Endothelial cell of umbilical vein (primary cell): ENCODE results near the gene CCL13. TPM values are rescaled to one million over a fixed set of nuclear protein-coding genes. Genes with fewer than 3 reads are reported as not detected.

Experiments
- BruUV-seq: library from RNA; stranded (reverse); fragments of 400-500 nt; replicated peaks from 2 replicates; lab custom pipeline; 2021; lab: Mats Ljungman, UMichigan
- CTCF ChIA-PET: fragments of 300-600, 350-600 bp; sonication (Branson Sonifier 250); formaldehyde crosslinking; loops from one replicate; lab custom pipeline; 2021; ENCODE audit warnings: antibody characterized with exemption, inconsistent platforms; lab: Charles Lee
- POLR2A ChIA-PET: fragments of 300-600, 350-600 bp; sonication (Branson Sonifier 250); formaldehyde crosslinking; loops from one replicate; lab custom pipeline; 2021; ENCODE audit warnings: antibody characterized with exemption, inconsistent platforms; lab: Charles Lee
- DNase-seq: peaks from one replicate; pipeline ENCODE4 v3.0.0-alpha.2; 2011; ENCODE audit warnings: low read depth, low spot score
- FAIRE-seq: peaks from 2 replicates; lab custom pipeline; 2011; peaks lifted over from hg19 to GRCh38; lab: Jason Lieb, UNC
- H2AFZ ChIP-seq: 2 replicates; pipeline ENCODE4 v1.6.0; 2012; ENCODE audit warnings: low read depth, low read length, control low read depth, inconsistent platforms
- H3K27ac ChIP-seq: 2 replicates; pipeline ENCODE4 v1.5.1; 2011; ENCODE audit warnings: low read depth, mild to moderate bottlenecking, control low read depth, low read length, moderate library complexity; ENCODE audit not compliant: insufficient read depth
- H3K27me3 ChIP-seq, 2 experiments: 2 replicates each; pipeline versions ENCODE4 v1.6.0 to v1.6.1; 2011; ENCODE audit warnings: low read length in 2 of 2, mixed read lengths in 1 of 2; ENCODE audit not compliant: control insufficient read depth in 2 of 2, insufficient read depth in 2 of 2
- H3K36me3 ChIP-seq, 2 experiments: 2 replicates in 1 of 2; 3 replicates in 1 of 2; pipeline ENCODE4 v1.5.1; 2011; ENCODE audit warnings: low read length in 2 of 2, mild to moderate bottlenecking in 1 of 2, moderate library complexity in 1 of 2; ENCODE audit not compliant: control insufficient read depth in 2 of 2, insufficient read depth in 2 of 2; ENCODE audit errors: extremely low read depth in 1 of 2
- H3K4me1 ChIP-seq: 3 replicates; pipeline ENCODE4 v1.5.1; 2011; ENCODE audit warnings: mild to moderate bottlenecking, low read length; ENCODE audit not compliant: control insufficient read depth, insufficient read depth; ENCODE audit errors: extremely low read depth
- H3K4me2 ChIP-seq: 2 replicates; pipeline ENCODE4 v1.6.1; 2011; ENCODE audit warnings: low read length, control low read depth, mixed read lengths; ENCODE audit not compliant: insufficient read depth
- H3K4me3 ChIP-seq, 3 experiments: fragments of 200-600 bp in 1 of 3; sonication (generic), shearing (Covaris generic) in 1 of 3; replicated peaks in 1 of 3; 2 replicates each; pipeline ENCODE4 v1.5.1; 2011 to 2016; ENCODE audit warnings: control low read depth in 3 of 3, low read length in 3 of 3, mild to moderate bottlenecking in 2 of 3, inconsistent platforms in 1 of 3, low read depth in 1 of 3, moderate library complexity in 1 of 3; ENCODE audit not compliant: insufficient read depth in 1 of 3
- H3K79me2 ChIP-seq: 2 replicates; pipeline ENCODE4 v1.6.0; 2012; ENCODE audit warnings: low read length, inconsistent platforms; ENCODE audit not compliant: control insufficient read depth, insufficient read depth
- H3K9ac ChIP-seq: replicated peaks from 2 replicates; pipeline ENCODE3; 2011; ENCODE audit warnings: low read length, control low read depth; ENCODE audit not compliant: insufficient read depth; ENCODE audit errors: extremely low read depth
- H3K9me1 ChIP-seq: replicated peaks from 3 replicates; pipeline ENCODE4 v1.6.0; 2011; ENCODE audit warnings: mild to moderate bottlenecking, low read length; ENCODE audit not compliant: control insufficient read depth, insufficient read depth; ENCODE audit errors: extremely low read depth
- H3K9me3 ChIP-seq: replicated peaks from 2 replicates; pipeline ENCODE4 v1.5.1; 2012; ENCODE audit warnings: low read length, inconsistent platforms; ENCODE audit not compliant: control insufficient read depth, insufficient read depth
- H4K20me1 ChIP-seq: replicated peaks from 2 replicates; pipeline ENCODE3; 2011; ENCODE audit warnings: mild to moderate bottlenecking, low read length; ENCODE audit not compliant: control insufficient read depth, insufficient read depth; ENCODE audit errors: extremely low read depth
- CTCF ChIP-seq, 2 donors: IDR thresholded peaks; 1 replicate in 1 of 2; 2 replicates in 1 of 2; pipeline ENCODE4 v1.5.1; 2011; ENCODE audit warnings: low read length in 2 of 2, mild to moderate bottlenecking in 2 of 2, moderate library complexity in 2 of 2, control low read depth in 1 of 2, inconsistent platforms in 1 of 2, low read depth in 1 of 2; ENCODE audit not compliant: insufficient read depth in 1 of 2; ENCODE audit errors: extremely low read depth in 1 of 2
- EZH2 ChIP-seq: IDR thresholded peaks from 2 replicates; pipeline ENCODE4 v1.6.1; 2012; ENCODE audit warnings: borderline replicate concordance, low read depth, mild to moderate bottlenecking, moderate library complexity, low read length, inconsistent platforms; ENCODE audit not compliant: severe bottlenecking
- FOS ChIP-seq: IDR thresholded peaks from 2 replicates; pipeline ENCODE4 v1.6.1; 2011; ENCODE audit warnings: mild to moderate bottlenecking, low read length, moderate library complexity, borderline replicate concordance; ENCODE audit not compliant: insufficient read depth
- GATA2 ChIP-seq: IDR thresholded peaks from 2 replicates; pipeline ENCODE4 v1.7.0; 2011; ENCODE audit warnings: low read depth, mild to moderate bottlenecking, moderate library complexity, mixed read lengths, low read length; ENCODE audit not compliant: insufficient read length, insufficient read depth
- JUN ChIP-seq: IDR thresholded peaks from 2 replicates; pipeline ENCODE4 v1.6.1; 2011; ENCODE audit warnings: borderline replicate concordance, low read depth; ENCODE audit not compliant: insufficient read length, insufficient read depth
- MAX ChIP-seq: IDR thresholded peaks from 2 replicates; pipeline ENCODE4 v1.6.1; 2011; ENCODE audit not compliant: insufficient read depth, insufficient read length
- MYC ChIP-seq: IDR thresholded peaks from one replicate; pipeline ENCODE4 v1.6.1; 2011; ENCODE audit warnings: mild to moderate bottlenecking, low read depth, low read length
- POLR2A ChIP-seq: IDR thresholded peaks from 2 replicates; pipeline ENCODE4 v1.6.1; 2012; ENCODE audit warnings: low read depth, mild to moderate bottlenecking, control low read depth, low read length
- POLR2AphosphoS5 ChIP-seq: IDR thresholded peaks from 2 replicates; pipeline ENCODE4 v1.6.1; 2012; ENCODE audit warnings: low read depth, mild to moderate bottlenecking, control low read depth, low read length, moderate library complexity; ENCODE audit not compliant: insufficient read depth
- dilution Hi-C: fragments of 300-500 bp; cut with MboI; formaldehyde crosslinking; loops from one replicate; pipeline ENCODE4 v1.15.0; 2019; ENCODE audit warnings: low sequenced_read_pairs; ENCODE audit not compliant: extremely low pct_ligation_motif_present
- intact Hi-C: fragments of 100-400 bp; cut with micrococcal nuclease; formaldehyde crosslinking; loops from one replicate; pipeline ENCODE4 v1.10.0; 2022
- polyA plus RNA-seq, 4 experiments: library from polyadenylated mRNA; depleted of rRNA in 3 of 4; stranded (reverse) in 3 of 4; unstranded in 1 of 4; fragments of >200 nt; gene quantifications; 2 replicates each; pipeline versions ENCODE4 v1.2.1 to v1.2.3, GENCODE V29; 2011 to 2012; ENCODE audit warnings: missing spikeins in 1 of 4
- total RNA-seq: library from RNA; stranded (reverse); gene quantifications from 2 replicates; pipeline ENCODE4 v1.2.3, GENCODE V29; 2021

Gene CCL13
- total and polyA plus RNA-seq, 2 donors (not counting 3 experiments of a cell fraction or from before 2014, with no cell fraction given) = not detected

DNA sequence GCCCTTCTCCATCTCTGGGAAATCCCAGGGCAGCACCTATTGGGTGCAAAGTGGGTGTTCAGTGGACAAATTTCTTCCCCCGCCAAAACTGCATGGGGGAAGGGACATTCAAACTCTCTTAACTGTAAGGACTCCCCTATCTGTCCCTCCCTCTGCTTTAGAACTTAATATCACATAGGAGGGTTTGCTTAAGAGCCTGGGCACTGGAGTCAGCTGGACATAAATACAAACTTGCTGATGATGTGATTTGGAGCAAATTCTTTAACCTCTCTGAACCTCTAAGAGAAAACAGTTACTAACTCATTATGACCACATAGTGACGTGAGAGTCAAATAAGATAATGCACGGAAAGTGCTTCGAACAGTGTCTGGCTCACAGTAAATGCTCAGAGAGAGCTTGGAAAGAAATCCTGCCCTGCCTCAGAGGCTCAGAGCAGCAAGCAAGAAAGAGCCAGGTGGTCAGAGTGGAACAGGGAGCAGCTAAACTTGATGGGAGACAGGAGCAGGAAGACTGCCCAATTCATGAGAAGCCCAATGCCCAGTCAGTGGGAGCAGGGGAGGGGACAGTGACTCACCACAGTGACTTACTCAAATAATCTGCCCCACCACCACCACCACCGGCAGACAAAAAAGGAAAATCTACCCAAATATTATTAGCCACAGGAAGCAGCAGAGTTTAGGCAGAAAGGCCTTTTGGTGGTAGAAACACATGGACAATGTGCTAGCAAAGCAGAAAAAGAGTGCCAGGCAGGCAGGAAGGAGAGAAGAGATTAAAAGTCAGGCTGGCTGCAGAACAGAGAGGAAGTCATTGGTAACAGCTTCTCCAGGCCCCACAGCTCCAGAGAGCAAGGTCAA is 30.6 kb downstream of the CCL13 start:
- Histone ChIP-seq H2AFZ (peak overlapping the region; percentile 91), H3K9me3 (no peaks in the 10 kb centered on the region), H3K4me1 (peaks cover 46% of the 10 kb centered on the region), H3K9ac (peak overlapping the region; percentile 10), H4K20me1 (no peaks in the 10 kb centered on the region), H3K79me2 (no peaks in the 10 kb centered on the region), H3K36me3 (no peaks in the 10 kb centered on the region), H3K4me2 (peak overlapping the region; percentile 39), H3K27ac (peak overlapping the region; percentile 72), H3K9me1 (no peaks in the 10 kb centered on the region), H3K27me3 (peaks cover 0 to 4% of the 10 kb centered on the region in 2 experiments), H3K4me3 (no peak overlapping the region)
- DNase-seq (peak; percentile 53), FAIRE-seq (peak; percentile 64)
- no TSS peak for BruUV-seq
- POLR2A ChIA-PET = no interaction called here
- intact Hi-C loops = loop anchor here (2.0 to 5.0 kb wide), 2 partner anchors 26 to 1240 kb away; no protein-coding TSS in a partner anchor
- CTCF ChIA-PET = interaction anchor here (1.5 to 4.3 kb wide), 4 partner anchors 11 to 216 kb away, joined by 5 to 17 read pairs (median 14); no protein-coding TSS in a partner anchor
- dilution Hi-C loops = no loop called here
- TF ChIP-seq JUN (peak; percentile 25), FOS (peak; percentile 53), MYC (no peak), MAX (no peak)

GRCh38 chr17:34387566-34387965 is 31.3 kb downstream of the CCL13 start:
- TF ChIP-seq MYC (no peak), POLR2A (no peak), GATA2 (no peak), MAX (no peak), EZH2 (no peak), FOS (no peak), POLR2AphosphoS5 (no peak), CTCF (IDR thresholded peaks at IDR 0.05; ENCODE audit: extremely low read depth in 1 of 2, insufficient read depth in 1 of 2, low read depth in 1 of 2, low read length in 2 of 2) (no peak), JUN (no peak)
- peaks cover 41% of the 10 kb centered on the region for H3K4me1 ChIP-seq
- BruUV-seq = no TSS peak
- no peak for FAIRE-seq
- no peaks in the 10 kb centered on the region for H3K9me1 ChIP-seq
- H3K27ac ChIP-seq = peak overlapping the region; percentile 72
- POLR2A ChIA-PET = no interaction called here
- no peak for DNase-seq
- no peaks in the 10 kb centered on the region for H3K9me3 ChIP-seq
- CTCF ChIA-PET = interaction anchor here (1.5 to 4.3 kb wide), 4 partner anchors 11 to 216 kb away, joined by 5 to 17 read pairs (median 14); no protein-coding TSS in a partner anchor
- dilution Hi-C loops = no loop called here
- H3K79me2 ChIP-seq = no peaks in the 10 kb centered on the region
- intact Hi-C loops = loop anchor here (2.0 to 5.0 kb wide), 2 partner anchors 25 to 1240 kb away; no protein-coding TSS in a partner anchor
- peaks cover 0 to 4% of the 10 kb centered on the region in 2 experiments for H3K27me3 ChIP-seq
- peak overlapping the region; percentile 91 for H2AFZ ChIP-seq
- H4K20me1 ChIP-seq = no peaks in the 10 kb centered on the region
- H3K4me2 ChIP-seq = peak overlapping the region; percentile 8
- H3K9ac ChIP-seq = no peak overlapping the region
- H3K4me3 ChIP-seq = no peak overlapping the region
- H3K36me3 ChIP-seq = no peaks in the 10 kb centered on the region
